NCI-H2196 (cell line): Measurements from ENCODE around the gene PTPMT1.
"Not testable (repeated sequence)": the region's sequence is repeated elsewhere in the genome, so short reads cannot be mapped to it uniquely, and the experiment has no call there.

ENCODE experiments used
- DNase-seq: peaks from one replicate; lab custom pipeline; 2025; ENCODE audit not compliant: unreplicated experiment; lab: John Stamatoyannopoulos, UW

The PTPMT1 gene

GRCh38 chr11:47546274-47546673, 19.1 kb upstream of the PTPMT1 start:
- DNase-seq = not testable (repeated sequence)

DNA sequence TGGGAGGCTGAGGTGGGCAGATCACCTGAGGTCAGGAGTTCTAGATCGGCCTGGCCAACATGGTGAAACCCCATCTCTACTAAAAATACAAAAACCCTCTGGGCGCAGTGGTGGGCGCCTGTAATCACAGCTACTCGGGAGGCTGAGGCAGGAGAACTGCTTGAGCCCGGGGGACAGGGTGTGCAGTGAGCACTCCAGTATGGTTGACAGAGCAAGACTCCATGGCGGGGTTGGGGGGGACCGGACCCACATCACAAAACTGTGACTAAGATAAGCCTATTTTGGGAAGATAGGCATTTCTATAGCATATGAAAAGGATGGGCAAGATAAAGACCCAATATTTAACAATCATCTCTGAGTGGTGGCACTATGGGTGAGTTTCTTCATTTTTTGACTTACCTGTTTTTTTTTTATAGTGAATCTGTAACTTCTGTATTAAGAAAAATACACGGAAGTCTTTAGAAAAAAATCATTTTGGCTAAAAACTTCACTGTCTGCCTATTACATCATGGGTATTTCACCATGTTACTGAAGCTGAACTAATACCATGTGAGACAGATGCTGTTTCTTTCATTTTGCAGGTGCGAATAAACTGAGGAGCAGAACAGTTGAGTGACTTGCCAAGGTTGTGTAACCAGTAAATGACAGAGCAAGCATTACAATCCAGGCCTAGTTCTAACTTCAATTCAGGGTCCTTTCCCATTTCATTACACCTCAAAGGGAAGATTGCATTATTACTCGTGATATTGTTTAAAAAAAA, 14.9 kb upstream of the PTPMT1 start:
- no peak for DNase-seq

GRCh38 chr11:47551086-47551485, 14.3 kb upstream of the PTPMT1 start:
- DNase-seq = peak; percentile 15

- no peak for DNase-seq
Observed at GRCh38 chr11:47552056-47552565, 13.3 kb upstream of the PTPMT1 start.

- peak; percentile 95 for DNase-seq
Observed at GRCh38 chr11:47552566-47553405, 12.6 kb upstream of the PTPMT1 start, which contains the start of gene CELF1. TSS of gene CELF1 (minus strand) at chr11:47553132. CDS start at chr11:47499523, 53,609 bp downstream.

DNA sequence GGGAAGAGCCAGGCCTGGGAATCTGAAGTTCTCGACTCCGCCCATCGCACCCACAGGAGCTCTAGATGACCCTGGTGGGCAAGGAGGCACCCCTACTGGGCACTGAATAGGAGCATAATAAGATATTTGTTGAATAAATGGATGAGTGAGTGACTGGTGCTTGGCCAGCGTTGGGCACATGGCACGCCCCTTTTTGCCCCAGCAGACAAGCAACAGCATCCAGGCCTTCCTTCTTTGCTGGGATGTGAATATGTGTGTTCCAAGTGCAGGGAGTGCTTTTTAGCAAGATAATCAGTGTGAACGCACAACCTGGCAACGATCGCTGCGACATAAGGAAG, 12.0 kb upstream of the PTPMT1 start:
- no peak for DNase-seq

DNA sequence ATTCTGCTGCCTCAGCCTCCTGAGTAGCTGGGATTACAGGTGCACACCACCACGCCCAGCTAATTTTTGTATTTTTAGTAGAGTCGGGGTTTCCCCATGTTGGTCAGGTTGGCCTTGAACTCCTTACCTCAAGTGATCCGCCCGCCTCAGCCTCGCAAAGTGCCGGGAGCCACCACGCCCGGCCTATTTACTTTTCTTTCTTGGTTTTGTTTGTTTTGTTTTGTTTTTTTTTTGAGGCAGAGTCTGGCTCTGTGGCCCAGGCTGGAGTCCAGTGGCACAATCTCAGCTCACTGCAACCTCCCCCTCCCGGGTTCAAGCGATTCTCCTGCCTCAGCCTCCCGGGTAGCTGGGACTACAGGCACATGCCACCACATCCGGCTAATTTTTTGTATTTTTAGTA, 8.4 kb upstream of the PTPMT1 start:
- not testable (repeated sequence) for DNase-seq

- DNase-seq = no peak
Observed at GRCh38 chr11:47558695-47559094, 6.7 kb upstream of the PTPMT1 start.

DNA sequence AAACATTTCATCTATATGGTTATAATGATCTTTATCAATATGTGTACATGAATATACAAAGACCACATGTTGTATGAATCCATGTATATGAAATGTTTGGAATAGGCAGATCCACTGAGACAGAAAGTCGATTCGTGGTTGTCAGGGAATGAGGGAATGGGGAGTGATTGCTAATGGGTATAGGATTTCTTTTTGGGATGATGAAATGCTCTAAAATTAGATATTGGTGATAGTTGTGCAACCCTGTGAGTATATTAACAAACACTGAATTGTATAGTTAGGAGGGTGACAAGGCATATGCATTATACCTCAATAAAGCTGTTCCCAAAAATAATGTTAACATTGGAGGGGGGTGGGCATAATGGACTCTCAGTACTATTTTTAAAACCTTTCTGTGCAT, 5.0 kb upstream of the PTPMT1 start:
- no peak for DNase-seq

DNA sequence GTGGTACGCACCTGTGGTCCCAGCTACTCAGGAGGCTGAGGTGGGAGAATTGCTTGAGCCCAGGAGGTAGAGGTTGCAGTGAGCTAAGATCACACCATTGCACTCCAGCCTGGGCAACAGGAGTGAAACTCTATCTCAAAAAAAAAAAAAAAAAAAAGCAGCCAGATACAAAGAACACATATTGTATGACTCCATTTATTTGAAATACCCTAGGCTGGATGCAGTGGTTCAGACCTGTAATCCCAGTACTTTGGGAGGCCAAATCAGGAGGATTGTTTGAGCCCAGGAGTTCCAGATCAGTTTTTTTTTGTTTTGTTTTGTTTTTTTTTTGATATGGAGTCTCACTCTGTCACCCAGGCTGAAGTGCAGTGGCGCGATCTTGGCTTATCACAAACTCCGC, 3.0 kb upstream of the PTPMT1 start:
- DNase-seq = not testable (repeated sequence)

GRCh38 chr11:47564366-47564765, 1.0 kb upstream of the PTPMT1 start:
- DNase-seq = not testable (repeated sequence)

GRCh38 chr11:47564933-47565339, 463 bp upstream of the PTPMT1 start:
- DNase-seq = no peak

GRCh38 chr11:47566149-47566698, 825 bp downstream of the PTPMT1 start:
- DNase-seq = no peak

DNA sequence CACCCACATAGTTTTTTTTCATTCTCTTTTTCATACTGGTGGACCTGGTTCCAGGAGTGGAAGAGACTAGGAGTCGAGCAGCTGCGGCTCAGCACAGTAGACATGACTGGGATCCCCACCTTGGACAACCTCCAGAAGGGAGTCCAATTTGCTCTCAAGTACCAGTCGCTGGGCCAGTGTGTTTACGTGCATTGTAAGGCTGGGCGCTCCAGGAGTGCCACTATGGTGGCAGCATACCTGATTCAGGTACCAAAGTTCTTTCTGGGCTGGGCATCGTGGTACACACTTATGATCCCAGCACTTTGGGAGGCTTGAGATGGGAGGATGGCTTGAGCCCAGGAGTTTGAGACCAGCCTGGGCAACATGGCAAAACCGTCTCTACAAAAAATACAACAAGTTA, 4.2 kb downstream of the PTPMT1 start:
- no peak for DNase-seq

GRCh38 chr11:47570651-47571356, 5.4 kb downstream of the PTPMT1 start:
- DNase-seq = no peak

- DNase-seq = no peak
Observed at GRCh38 chr11:47571357-47571729, 5.9 kb downstream of the PTPMT1 start.

DNA sequence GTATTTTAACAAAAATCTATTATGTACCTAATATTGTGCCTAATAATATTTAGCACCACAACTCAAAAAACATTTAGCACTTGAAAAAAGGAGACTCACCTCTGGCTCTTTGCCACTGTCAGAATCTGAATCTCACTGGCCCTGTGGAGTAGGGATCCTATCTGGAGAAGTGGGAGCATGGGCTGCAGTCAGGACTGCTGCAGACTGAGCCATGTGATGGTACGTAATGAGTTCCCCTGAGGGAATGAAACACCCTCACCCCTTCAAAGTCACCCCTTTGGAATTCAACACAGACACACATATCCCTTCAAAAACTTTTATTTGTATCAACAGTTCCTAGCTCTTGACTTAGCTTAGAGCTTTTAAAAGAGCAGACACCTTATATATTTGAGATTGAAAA, 6.5 kb downstream of the PTPMT1 start:
- no peak for DNase-seq

GRCh38 chr11:47572715-47573255, 7.4 kb downstream of the PTPMT1 start:
- no peak for DNase-seq

GRCh38 chr11:47573321-47573720, 7.9 kb downstream of the PTPMT1 start:
- DNase-seq = no peak

- no peak for DNase-seq
Observed at GRCh38 chr11:47577460-47578041, 12.2 kb downstream of the PTPMT1 start.
